ENCODE results near the gene ASIC4. TPM values are rescaled to one million over a fixed set of nuclear protein-coding genes. Genes with fewer than 3 reads are reported as not detected.
A peak's percentile ranks its signal among the peaks of the same experiment; 100 is the strongest.

ASIC4 gene
- total and polyA plus RNA-seq, 7 experiments from 2014 or later: 0.12 to 0.49 (median 0.17) TPM; not detected in 3

GRCh38 chr2:219482674-219483405, 31.4 kb upstream of the ASIC4 start:
- no peaks in the 10 kb centered on the region for H3K36me3 ChIP-seq (ENCODE audit: control insufficient read depth in 2 of 3, insufficient read depth in 3 of 3, low read length in 3 of 3)
- H3K9me3 Mint-ChIP-seq: no peaks in the 10 kb centered on the region
- POLR2A ChIA-PET: no interaction called here
- H3K4me3 Mint-ChIP-seq: peak overlapping the region in 2 of 10 donors; percentile 6 to 27
- peaks cover 0 to 4% (median 0%) of the 10 kb centered on the region in 5 donors for H3K36me3 Mint-ChIP-seq
- peaks cover 0 to 6% (median 0%) of the 10 kb centered on the region in 7 donors for H3K4me1 Mint-ChIP-seq
- H3K27ac ChIP-seq (ENCODE audit: low read depth, low read length): no peak overlapping the region
- peaks cover 19 to 50% (median 30%) of the 10 kb centered on the region in 5 donors for H3K27me3 Mint-ChIP-seq
- CTCF ChIA-PET: no interaction called here
- no peak overlapping the region for H3K4me3 ChIP-seq (ENCODE audit: low read length)
- intact Hi-C loops (cut with micrococcal nuclease): no loop called here
- ATAC-seq (no peak), DNase-seq (no peak)
- H3K4me1 ChIP-seq (ENCODE audit: control insufficient read depth in 2 of 2, insufficient read depth in 2 of 2, low read length in 2 of 2): no peaks in the 10 kb centered on the region
- peak overlapping the region in 1 of 9 donors; percentile 17 for H3K27ac Mint-ChIP-seq
- no peaks in the 10 kb centered on the region for H3K27me3 ChIP-seq (ENCODE audit: control insufficient read depth in 2 of 2, insufficient read depth in 2 of 2, low read length in 2 of 2)
- H3K9me3 ChIP-seq (ENCODE audit: control insufficient read depth in 2 of 3, low read length in 3 of 3): no peaks in the 10 kb centered on the region

- ATAC-seq (no peak), DNase-seq (no peak)
- H3K9me3 Mint-ChIP-seq: no peaks in the 10 kb centered on the region
- peaks cover 0 to 6% (median 0%) of the 10 kb centered on the region in 7 donors for H3K4me1 Mint-ChIP-seq
- no peak overlapping the region for H3K27ac Mint-ChIP-seq
- H3K36me3 ChIP-seq (ENCODE audit: control insufficient read depth in 2 of 3, insufficient read depth in 3 of 3, low read length in 3 of 3): no peaks in the 10 kb centered on the region
- no peaks in the 10 kb centered on the region for H3K4me1 ChIP-seq (ENCODE audit: control insufficient read depth in 2 of 2, insufficient read depth in 2 of 2, low read length in 2 of 2)
- no peaks in the 10 kb centered on the region for H3K27me3 ChIP-seq (ENCODE audit: control insufficient read depth in 2 of 2, insufficient read depth in 2 of 2, low read length in 2 of 2)
- no peak overlapping the region for H3K4me3 ChIP-seq (ENCODE audit: low read length)
- POLR2A ChIA-PET: no interaction called here
- peaks cover 19 to 50% (median 31%) of the 10 kb centered on the region in 5 donors for H3K27me3 Mint-ChIP-seq
- no peaks in the 10 kb centered on the region for H3K9me3 ChIP-seq (ENCODE audit: control insufficient read depth in 2 of 3, low read length in 3 of 3)
- CTCF ChIA-PET: no interaction called here
- no peak overlapping the region for H3K27ac ChIP-seq (ENCODE audit: low read depth, low read length)
- intact Hi-C loops (cut with micrococcal nuclease): loop anchor here in 1 of 2 donors (1.0 kb wide), 1 partner anchor 15 kb away; the partner anchor contains the start of gene GMPPA
- H3K4me3 Mint-ChIP-seq: peak overlapping the region in 9 of 10 donors; percentile 65 to 83 (median 72)
- peaks cover 0 to 4% (median 0%) of the 10 kb centered on the region in 5 donors for H3K36me3 Mint-ChIP-seq
These were observed 30.6 kb upstream of the ASIC4 start for GRCh38 chr2:219483451-219484342.

GRCh38 chr2:219484343-219485200, 29.7 kb upstream of the ASIC4 start:
- H3K4me3 Mint-ChIP-seq: peak overlapping the region in 9 of 10 donors; percentile 65 to 83 (median 72)
- no peaks in the 10 kb centered on the region for H3K9me3 Mint-ChIP-seq
- peaks cover 19 to 50% (median 31%) of the 10 kb centered on the region in 5 donors for H3K27me3 Mint-ChIP-seq
- peaks cover 0 to under 1% (median 0%) of the 10 kb centered on the region in 5 donors for H3K36me3 Mint-ChIP-seq
- Histone ChIP-seq H3K36me3 (ENCODE audit: control insufficient read depth in 2 of 3, insufficient read depth in 3 of 3, low read length in 3 of 3) (no peaks in the 10 kb centered on the region), H3K27ac (ENCODE audit: low read depth, low read length) (no peak overlapping the region), H3K4me1 (ENCODE audit: control insufficient read depth in 2 of 2, insufficient read depth in 2 of 2, low read length in 2 of 2) (no peaks in the 10 kb centered on the region), H3K9me3 (ENCODE audit: control insufficient read depth in 2 of 3, low read length in 3 of 3) (no peaks in the 10 kb centered on the region), H3K27me3 (ENCODE audit: control insufficient read depth in 2 of 2, insufficient read depth in 2 of 2, low read length in 2 of 2) (no peaks in the 10 kb centered on the region), H3K4me3 (ENCODE audit: low read length) (peak overlapping the region; percentile 17)
- intact Hi-C loops (cut with micrococcal nuclease): loop anchor here in 1 of 2 donors (1.0 kb wide), 1 partner anchor 14 kb away; the partner anchor contains the start of gene GMPPA
- DNase-seq (peak in 1 of 9 donors; percentile 12), ATAC-seq (peak; percentile 23)
- H3K27ac Mint-ChIP-seq: no peak overlapping the region
- peaks cover 0 to 6% (median 0%) of the 10 kb centered on the region in 7 donors for H3K4me1 Mint-ChIP-seq
- ChIA-PET CTCF (no interaction called here), POLR2A (no interaction called here)

GRCh38 chr2:219485201-219485580, 29.1 kb upstream of the ASIC4 start:
- no peak for DNase-seq
- H3K4me3 ChIP-seq (ENCODE audit: low read length): no peak overlapping the region
- ChIA-PET POLR2A (interaction anchor here (1.3 kb wide), 1 partner anchor 13 kb away, joined by 3 read pairs; the partner anchor contains the start of gene GMPPA), CTCF (interaction anchor here (0.6 to 0.8 kb wide), 2 partner anchors 44 to 93 kb away, joined by 4 to 5 read pairs; no protein-coding TSS in a partner anchor)
- Mint-ChIP-seq H3K36me3 (no peaks in the 10 kb centered on the region), H3K4me1 (peaks cover 0 to 6% (median 0%) of the 10 kb centered on the region in 7 donors), H3K4me3 (peak overlapping the region in 7 of 10 donors; percentile 12 to 75 (median 60)), H3K27me3 (peaks cover 19 to 50% (median 31%) of the 10 kb centered on the region in 5 donors), H3K9me3 (no peaks in the 10 kb centered on the region), H3K27ac (no peak overlapping the region)
- H3K4me1 ChIP-seq (ENCODE audit: control insufficient read depth in 2 of 2, insufficient read depth in 2 of 2, low read length in 2 of 2): no peaks in the 10 kb centered on the region
- no peaks in the 10 kb centered on the region for H3K9me3 ChIP-seq (ENCODE audit: control insufficient read depth in 2 of 3, low read length in 3 of 3)
- H3K36me3 ChIP-seq (ENCODE audit: control insufficient read depth in 2 of 3, insufficient read depth in 3 of 3, low read length in 3 of 3): no peaks in the 10 kb centered on the region
- intact Hi-C loops (cut with micrococcal nuclease): no loop called here
- ATAC-seq: no peak
- no peak overlapping the region for H3K27ac ChIP-seq (ENCODE audit: low read depth, low read length)
- H3K27me3 ChIP-seq (ENCODE audit: control insufficient read depth in 2 of 2, insufficient read depth in 2 of 2, low read length in 2 of 2): no peaks in the 10 kb centered on the region

- Mint-ChIP-seq H3K4me1 (peaks cover 0 to 6% (median 0%) of the 10 kb centered on the region in 7 donors), H3K27ac (no peak overlapping the region), H3K27me3 (peaks cover 19 to 48% (median 28%) of the 10 kb centered on the region in 5 donors), H3K4me3 (no peak overlapping the region), H3K9me3 (no peaks in the 10 kb centered on the region), H3K36me3 (no peaks in the 10 kb centered on the region)
- CTCF ChIA-PET: no interaction called here
- Histone ChIP-seq H3K4me3 (ENCODE audit: low read length) (no peak overlapping the region), H3K27me3 (ENCODE audit: control insufficient read depth in 2 of 2, insufficient read depth in 2 of 2, low read length in 2 of 2) (no peaks in the 10 kb centered on the region), H3K9me3 (ENCODE audit: control insufficient read depth in 2 of 3, low read length in 3 of 3) (no peaks in the 10 kb centered on the region), H3K36me3 (ENCODE audit: control insufficient read depth in 2 of 3, insufficient read depth in 3 of 3, low read length in 3 of 3) (no peaks in the 10 kb centered on the region), H3K4me1 (ENCODE audit: control insufficient read depth in 2 of 2, insufficient read depth in 2 of 2, low read length in 2 of 2) (no peaks in the 10 kb centered on the region), H3K27ac (ENCODE audit: low read depth, low read length) (no peak overlapping the region)
- POLR2A ChIA-PET: interaction anchor here (1.3 kb wide), 1 partner anchor 12 kb away, joined by 3 read pairs; the partner anchor contains the start of gene GMPPA
- DNase-seq: no peak
- ATAC-seq: no peak
- intact Hi-C loops (cut with micrococcal nuclease): no loop called here
These were observed 27.8 kb upstream of the ASIC4 start for GRCh38 chr2:219486380-219486959.

All from naive thymus-derived CD4-positive, alpha-beta T cell (primary cell).